Activated gamma-delta T cell (primary cell): ENCODE results near the gene CCNL1.
"Not testable (repeated sequence)": the region's sequence is repeated elsewhere in the genome, so short reads cannot be mapped to it uniquely, and the experiment has no call there.

Experiments
- DNase-seq: peaks from one replicate; lab custom pipeline; 2025; lab: John Stamatoyannopoulos, UW

CCNL1 gene

DNA sequence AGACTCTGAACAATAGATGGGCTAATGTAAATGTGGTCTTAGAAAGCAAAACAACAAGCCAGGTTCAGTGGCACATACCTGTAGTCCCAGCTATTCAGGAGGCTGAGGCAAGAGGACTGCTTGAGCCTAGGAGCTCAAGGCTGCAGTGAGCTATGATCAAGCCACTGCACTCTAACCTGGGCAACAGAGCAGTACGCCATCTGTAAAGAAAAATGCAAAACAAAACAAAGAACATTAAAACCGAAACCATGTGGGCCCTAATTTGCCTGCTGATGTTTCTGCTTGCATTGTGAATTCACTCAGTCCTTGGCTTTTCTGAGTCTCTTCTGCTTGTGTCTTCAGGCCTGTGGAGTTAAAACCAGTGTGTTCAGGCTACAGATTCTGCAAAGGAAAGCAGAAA is 56.7 kb downstream of the CCNL1 start:
- DNase-seq, result no peak

DNA sequence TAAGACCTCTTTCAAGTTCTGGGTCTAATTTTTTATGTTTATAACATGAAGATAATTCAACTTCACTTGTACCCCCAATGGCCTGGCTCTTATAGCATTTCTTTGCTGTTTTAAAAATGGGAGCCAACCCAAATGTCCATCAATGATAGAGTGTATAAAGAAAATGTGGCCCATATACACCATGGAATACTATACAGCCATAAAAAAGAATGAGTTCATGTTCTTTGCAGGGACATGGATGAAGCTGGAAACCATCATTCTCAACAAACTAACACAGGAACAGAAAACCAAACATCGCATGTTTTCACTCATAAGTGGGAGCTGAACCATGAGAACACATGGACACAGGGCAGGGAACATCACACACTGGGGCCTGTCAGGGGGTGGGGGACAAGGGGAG is 57.4 kb downstream of the CCNL1 start:
- DNase-seq, result not testable (repeated sequence)

DNA sequence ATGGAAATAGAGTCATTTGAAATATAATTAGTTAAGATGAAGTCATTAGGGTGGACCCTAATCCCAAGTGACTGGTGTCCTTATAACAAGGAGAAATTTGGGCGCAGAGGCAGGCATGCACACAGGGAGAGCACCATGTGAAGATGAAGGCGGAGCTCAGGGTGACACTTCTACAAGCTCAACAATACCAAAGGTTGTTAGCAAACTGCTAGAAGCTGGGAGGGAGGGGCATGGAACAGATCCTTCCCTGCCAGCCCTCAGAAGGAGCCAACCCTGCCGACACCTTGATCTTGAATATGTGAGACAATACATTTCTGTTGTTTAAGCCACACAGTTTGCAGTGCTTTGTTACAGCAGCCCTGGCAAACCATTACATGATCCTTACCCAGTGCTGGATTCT is 57.8 kb downstream of the CCNL1 start:
- DNase-seq, result no peak

DNA sequence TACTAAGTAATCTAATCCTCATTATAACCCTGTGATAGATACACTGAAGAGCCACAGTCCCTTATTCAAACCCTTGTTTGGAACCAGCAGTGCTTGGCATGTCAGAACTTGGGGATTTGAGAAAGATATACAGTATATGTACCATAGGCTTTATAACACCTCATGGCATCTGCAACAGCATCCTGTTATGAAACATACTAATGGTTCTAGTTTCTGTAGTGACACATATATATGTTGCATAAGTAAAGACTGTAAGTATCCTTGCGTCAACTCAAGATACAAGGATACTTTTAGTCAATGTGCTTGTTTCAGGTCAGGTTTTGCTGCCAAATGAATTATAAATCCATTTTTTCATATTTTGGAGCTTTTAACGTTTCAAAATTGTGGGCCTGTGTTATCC is 58.5 kb downstream of the CCNL1 start:
- no peak for DNase-seq

DNA sequence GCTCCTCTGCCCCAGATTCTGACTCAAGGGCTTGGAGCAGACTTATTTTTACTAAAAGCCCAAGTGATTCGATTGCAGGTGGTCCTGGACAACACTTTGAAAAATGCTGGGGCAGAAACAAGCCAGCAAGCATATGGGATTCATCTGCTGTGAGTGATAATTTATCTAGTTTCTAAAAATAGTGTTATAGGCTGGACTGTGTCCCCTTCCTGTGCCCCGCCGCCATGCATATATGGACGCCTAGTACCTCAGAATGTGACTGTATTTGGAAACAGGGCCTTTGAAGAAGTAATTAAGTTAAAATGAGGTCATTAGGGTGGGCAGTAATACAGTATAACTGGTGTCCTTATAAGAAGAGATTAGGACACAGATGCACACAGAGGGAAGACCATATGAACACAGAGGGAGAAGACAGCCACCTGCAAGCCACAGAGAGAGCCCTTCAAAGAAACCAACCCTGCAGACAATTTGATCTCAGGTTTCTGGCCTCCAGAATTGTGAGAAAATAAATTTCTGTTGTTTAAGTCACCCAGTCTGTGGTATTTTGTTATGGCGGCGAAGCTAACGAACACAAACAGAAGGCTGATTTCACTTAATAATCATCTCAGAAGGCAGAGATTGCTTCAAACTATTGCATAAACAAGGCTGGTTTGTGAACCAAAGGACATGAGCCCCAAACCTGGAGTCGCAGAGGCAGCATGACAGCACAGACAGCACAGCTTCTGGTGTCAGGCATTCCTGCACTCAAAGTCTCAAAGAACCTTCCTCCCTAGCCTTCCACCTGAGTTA is 59.1 kb downstream of the CCNL1 start:
- no peak for DNase-seq

DNA sequence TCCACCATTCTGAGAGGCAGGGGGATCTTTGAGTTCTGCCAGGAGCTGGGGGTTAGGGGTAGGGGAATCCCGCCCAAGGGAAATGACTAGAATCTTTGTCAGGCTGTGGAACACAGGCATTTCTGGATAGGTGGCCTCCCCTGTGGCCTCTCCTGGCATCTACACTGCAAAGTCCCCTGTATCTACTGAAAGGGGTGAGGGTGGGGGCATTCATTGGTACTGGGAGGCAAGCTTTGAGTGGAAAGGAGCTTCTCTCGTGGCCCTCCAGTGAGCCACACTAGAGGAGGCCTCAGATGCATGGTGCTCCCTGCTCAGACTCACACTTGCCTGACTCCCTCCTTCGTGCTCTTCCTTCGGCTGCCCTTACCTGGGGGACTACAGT is 59.9 kb downstream of the CCNL1 start:
- DNase-seq, result no peak

DNA sequence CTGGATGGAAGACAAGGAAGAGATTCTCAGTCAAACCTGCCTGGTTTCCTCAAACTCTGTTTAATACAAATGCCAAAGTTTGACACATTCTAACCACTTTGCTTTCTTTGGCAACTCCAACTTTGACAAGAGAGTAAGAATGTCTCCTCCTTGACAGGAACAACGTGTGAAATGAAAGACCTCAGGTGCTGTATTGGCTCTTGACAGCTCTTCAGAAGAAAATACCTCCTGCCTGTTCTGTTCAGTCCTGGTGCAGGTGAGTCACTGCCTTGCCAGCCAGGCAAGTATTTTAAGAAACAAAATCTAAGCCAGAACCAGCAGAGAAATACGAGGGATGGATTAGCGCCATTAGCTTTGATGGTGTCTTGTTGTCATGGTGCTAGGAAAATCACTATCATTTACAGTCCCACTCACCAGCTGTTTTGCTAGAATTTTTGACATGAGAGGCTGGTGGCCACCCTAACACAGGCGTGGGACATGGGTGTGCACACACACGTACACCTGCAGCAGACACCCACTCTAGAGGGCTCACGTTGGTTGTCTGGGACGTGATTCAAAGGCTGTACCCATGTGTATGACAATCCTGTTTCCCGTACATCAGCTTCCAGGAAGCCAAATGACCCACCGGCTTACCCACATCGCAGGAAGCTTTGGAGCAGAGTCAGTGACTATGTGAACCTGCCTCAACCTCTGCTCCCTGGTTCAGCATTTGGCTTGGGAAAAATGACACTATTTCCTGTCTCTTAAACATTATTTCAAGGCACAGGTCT is 60.4 kb downstream of the CCNL1 start:
- no peak for DNase-seq

DNA sequence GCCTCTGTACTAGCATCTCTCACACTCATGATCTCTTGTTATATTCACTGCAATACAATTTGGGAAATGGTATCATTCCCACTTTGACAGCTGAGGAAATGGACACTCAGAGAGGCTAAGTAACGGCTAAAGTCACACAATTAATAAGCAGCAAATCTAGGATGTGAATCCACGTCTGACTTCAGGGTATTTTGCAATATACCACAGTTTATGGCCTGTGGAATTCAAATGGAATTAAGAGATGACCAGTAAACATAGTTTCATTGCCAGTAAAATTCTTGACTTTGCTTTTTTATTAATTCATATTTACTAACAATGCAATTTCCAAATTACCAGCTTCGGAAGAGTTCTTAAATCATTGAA is 61.1 kb downstream of the CCNL1 start:
- DNase-seq, result no peak

DNA sequence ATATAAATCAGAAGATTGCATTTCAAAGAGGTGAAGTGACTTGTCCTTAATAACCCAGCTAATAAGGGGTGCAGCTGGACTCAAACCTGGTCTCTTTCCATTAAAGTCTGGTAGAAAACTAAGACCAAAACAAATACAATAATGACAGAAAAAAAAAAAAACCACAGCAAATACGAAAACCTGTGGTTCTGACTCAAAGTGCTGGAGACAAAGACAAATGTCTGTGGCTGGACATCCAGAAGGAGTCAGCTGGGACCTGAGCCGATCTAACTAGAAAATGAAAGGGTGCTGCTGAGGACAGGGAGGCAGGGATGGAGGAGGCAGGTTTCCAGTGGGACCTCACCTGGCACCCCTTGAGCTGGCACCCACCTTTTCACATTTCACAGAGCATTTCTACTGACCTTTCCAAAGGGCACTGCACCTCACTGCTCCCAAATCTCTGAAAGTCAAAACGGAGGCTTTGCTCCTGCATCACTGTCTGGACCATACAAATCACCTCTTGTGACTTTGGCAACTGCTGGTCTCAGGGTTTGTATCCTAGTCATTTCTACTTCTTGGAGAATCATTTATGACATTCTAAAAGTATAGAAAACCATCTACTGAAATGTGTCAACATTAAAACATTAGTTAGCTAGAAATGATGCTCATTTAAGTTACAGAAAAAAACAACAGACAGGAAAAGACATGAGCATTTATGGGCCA is 61.7 kb downstream of the CCNL1 start:
- DNase-seq, result no peak
